GM18873 (cell line): ENCODE data around the gene TTI1.

Experiments used
- ATAC-seq: cut with Tn5 transposase; IDR thresholded peaks from one replicate; pipeline ENCODE4 v1.9.1; 2021; ENCODE audit warnings: mild to moderate bottlenecking, moderate library complexity, moderate number of reproducible peaks; ENCODE audit not compliant: unreplicated experiment, low FRiP score

Gene TTI1

DNA sequence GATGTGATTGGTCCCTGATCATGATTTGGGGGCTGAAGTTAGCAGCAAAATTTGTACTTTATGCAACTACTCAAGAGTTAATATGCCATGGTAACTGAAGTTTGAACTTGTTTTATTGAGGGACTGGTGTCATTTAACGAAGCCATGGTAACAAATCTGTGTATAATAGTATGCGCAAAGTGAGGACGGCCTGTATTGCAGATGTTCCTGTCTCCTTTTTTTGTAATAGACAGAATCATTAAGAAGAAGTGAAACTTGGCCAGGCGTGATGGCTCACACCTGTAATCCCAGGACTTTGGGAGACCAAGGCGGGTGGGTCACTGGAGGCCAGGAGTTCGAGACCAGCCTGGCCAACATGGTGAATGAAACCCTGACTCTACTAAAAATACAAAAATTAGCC is 22.6 kb upstream of the TTI1 start:
- no peak for ATAC-seq

DNA sequence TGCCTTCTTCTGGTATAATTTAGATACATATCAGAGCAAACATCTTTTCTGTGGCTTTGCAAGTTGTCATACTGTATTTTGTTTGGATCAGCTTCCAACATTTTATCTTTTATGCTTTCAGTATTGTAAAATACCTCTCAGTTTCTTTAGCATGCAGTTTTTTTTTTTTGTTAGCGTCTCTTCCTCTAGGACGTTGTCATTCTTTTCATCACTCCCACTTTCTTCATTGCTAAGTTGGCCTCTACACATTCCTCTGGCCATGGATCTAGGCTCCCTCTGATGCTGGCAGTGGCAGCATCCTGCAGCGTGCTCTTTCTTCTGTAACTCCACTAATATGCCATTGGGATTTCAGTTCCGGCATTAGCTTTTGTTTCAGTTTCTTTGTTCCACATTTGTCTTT is 22.0 kb upstream of the TTI1 start:
- ATAC-seq = no peak

GRCh38 chr20:38054647-38055046 is 21.4 kb upstream of the TTI1 start:
- no peak for ATAC-seq

- no peak for ATAC-seq
These were observed 19.6 kb upstream of the TTI1 start for GRCh38 chr20:38052870-38053269.

DNA sequence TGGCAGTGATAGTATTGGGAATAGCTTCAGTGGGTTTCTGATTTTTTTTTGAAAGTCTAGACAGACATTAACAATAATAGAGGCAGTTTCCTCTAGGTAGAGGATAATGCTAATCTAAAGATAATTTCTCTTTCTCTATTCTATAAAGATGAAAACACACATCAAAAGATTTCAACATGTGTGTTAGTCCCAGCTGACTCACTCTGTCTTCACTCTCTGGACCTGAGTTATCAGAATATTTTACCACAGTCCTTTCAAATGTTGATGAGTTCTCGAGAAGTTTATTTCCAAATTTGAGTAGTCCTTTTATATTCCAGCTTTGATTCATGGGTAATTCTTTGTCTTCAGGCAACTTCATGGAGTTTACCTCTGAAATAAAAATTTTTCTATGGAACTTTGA is 17.4 kb upstream of the TTI1 start:
- no peak for ATAC-seq

GRCh38 chr20:38049800-38050199 is 16.5 kb upstream of the TTI1 start:
- no peak for ATAC-seq

DNA sequence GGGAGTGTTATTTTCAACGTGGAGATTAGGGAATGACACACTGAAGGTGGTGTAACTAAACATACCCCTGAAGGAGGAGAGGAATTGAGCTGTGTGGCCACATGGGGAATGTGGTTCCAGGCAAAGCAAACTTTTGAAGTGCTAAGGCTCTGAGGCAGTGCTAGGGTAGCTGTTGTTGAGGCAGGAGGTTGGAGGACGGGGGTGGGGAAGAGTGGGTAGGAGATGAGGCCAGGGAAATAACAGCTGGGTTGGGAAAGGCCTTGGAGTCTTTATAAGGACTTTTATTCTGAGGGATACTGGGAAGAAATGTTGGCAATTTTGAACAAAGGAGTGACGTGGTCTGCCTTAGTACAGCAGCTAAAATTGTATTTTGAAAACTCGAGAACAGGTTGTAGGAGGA is 13.3 kb upstream of the TTI1 start:
- ATAC-seq = no peak

DNA sequence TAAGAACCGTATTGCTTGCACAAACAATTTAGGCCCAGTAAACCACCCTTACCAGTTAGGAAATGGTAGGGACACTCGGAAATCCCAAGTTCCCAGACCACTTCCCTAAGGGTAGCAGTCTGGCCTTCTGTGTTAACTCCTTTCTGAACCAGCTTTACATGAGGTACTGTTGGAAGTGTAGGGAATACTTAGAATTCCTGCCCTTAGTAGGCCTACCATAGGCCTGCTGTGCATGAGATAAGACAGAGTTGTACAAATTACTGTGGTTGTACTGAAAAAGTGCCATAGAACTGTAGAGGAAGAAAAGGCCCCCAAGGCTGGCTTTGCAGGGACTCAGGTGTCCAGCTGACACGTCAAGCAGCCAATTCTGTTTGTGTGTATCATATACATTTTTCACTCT is 11.4 kb upstream of the TTI1 start:
- ATAC-seq = no peak

- ATAC-seq = no peak
These were observed 10.4 kb upstream of the TTI1 start for GRCh38 chr20:38043512-38044300.

DNA sequence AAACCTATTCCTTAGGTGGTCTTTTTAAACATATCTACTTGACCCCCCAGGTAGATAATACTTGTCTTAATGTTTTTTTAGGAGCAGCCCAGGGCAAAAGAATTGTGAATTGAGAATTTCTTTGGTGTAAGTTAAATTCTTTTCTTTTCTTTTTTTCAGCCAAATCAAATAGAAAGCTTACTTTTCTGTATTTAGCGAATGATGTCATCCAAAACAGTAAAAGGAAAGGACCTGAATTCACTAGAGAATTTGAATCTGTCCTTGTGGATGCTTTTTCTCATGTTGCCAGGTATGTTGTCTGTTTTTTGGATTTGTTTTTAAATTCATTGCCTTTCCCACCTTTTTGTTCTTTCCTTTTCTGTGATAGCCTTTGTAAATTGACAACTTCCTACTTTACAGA is 7.0 kb upstream of the TTI1 start:
- no peak for ATAC-seq

DNA sequence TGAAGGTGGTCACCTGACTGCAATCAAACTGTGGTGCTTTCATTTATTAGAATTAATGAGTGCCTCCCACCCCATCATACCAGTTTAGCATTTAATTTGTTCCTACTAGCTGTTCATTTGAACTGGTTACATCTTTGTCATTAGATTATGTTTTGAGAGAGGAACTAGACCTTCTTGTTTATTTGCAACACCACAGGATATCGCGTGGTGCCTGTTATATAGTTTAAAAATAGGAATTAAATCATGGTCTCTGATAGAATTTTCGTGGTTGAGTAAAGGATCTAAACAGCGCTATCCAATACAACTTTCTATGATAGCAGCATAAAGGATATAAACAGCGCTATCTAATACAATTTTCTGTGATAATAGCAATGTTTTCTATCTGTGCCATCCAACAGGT is 3.1 kb upstream of the TTI1 start:
- no peak for ATAC-seq

DNA sequence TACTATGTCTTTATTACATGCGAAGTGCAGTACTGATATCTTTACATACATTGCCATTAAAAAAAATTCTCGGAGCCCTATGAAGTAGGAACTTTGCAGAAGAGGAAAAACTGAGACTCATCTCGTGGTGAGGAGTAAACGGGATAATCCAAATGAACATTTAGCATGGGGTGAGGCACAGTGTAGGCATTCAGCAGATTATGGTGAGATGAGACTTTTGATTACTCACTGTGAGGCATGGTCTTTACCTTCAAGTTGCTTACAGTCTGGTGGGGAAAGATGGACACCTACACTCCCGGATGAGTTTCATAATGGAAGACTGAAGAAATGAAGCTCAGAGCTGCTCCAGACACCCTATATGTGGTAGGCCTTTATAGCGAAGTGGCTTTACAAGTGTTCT is 1.7 kb upstream of the TTI1 start:
- ATAC-seq = no peak

- ATAC-seq = no peak
These were observed 923 bp upstream of the TTI1 start for GRCh38 chr20:38034108-38034649.

GRCh38 chr20:38032585-38033329 is 499 bp downstream of the TTI1 start:
- peak; percentile 40 for ATAC-seq

- no peak for ATAC-seq
These were observed 1.3 kb downstream of the TTI1 start for GRCh38 chr20:38031957-38032356.

DNA sequence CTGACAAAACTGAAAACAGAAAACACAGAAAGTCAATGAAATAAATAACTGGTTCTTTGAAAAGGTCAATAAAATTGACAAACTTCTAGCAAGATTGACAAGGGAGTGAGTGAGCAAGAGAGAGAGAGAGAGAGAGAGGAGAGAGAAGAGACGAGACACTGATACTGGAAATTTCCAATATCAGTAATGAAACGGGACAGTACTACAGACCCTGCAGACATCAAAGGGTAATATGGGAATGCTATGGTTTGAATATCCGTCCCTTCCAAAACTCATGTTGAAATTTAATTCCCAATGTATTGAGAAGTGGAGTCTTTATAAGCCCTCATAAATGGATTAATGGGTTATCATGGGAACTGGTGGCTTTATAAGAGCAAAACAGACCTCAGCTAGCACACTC is 3.8 kb downstream of the TTI1 start:
- ATAC-seq = no peak

GRCh38 chr20:38024496-38024895 is 8.8 kb downstream of the TTI1 start:
- ATAC-seq = no peak

DNA sequence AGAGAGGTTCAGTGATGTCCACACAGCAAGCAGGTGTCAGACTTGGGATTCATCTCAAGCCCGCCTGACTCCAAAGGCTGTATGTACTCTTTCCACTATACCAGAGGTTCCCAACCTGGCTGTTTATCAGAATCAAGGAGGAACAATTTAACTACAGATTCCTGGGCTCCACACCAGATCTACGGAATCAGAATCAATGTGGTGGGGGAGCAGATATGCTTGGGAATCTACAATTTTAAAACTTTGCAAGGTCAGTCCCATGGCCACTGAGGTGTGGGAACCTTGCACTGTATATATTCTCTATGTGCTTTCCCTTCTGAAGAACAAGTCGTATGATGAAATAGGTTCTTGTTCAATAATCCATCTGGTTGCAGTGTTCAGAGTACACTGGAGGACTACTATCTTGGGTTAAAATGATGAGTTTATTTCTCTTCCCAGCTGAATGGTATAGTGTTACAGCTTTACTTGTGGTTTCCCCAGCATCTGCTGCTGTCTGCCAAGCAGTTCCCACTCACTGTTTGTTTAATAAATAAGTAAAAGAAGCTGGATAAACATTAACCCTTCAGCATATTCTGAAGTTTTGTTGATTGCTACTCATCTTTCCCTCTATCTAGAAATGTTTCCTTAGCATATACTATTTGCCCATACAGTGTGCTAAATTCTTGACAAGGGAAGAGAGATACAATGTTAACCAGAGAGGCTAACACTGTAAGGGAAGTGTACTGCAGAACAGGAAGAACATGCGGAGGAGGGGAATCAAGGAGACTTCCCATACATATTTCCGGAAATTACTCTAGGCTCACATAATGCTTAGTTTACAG is 9.9 kb downstream of the TTI1 start:
- no peak for ATAC-seq

- ATAC-seq = no peak
These were observed 12.0 kb downstream of the TTI1 start for GRCh38 chr20:38021087-38021772.

GRCh38 chr20:38018385-38018784 is 14.9 kb downstream of the TTI1 start:
- no peak for ATAC-seq
